ENCODE measurements around the gene DIO3.

Gene DIO3

GRCh38 chr14:101598571-101599233, 37.4 kb downstream of the DIO3 start:
- DNase-seq (ENCODE audit: low spot score): no peak

GRCh38 chr14:101599234-101599885, 38.1 kb downstream of the DIO3 start:
- DNase-seq (ENCODE audit: low spot score): no peak

- no peak for DNase-seq (ENCODE audit: low spot score)
Observed at GRCh38 chr14:101600336-101600890, 39.1 kb downstream of the DIO3 start.

- DNase-seq (ENCODE audit: low spot score): no peak
Observed at GRCh38 chr14:101600891-101601605, 39.8 kb downstream of the DIO3 start.

GRCh38 chr14:101601606-101602465, 40.5 kb downstream of the DIO3 start:
- no peak for DNase-seq (ENCODE audit: low spot score)

- DNase-seq (ENCODE audit: low spot score): no peak
Observed at GRCh38 chr14:101602466-101602840, 41.2 kb downstream of the DIO3 start.

GRCh38 chr14:101603096-101603495, 41.8 kb downstream of the DIO3 start:
- DNase-seq (ENCODE audit: low spot score): no peak

- DNase-seq (ENCODE audit: low spot score): no peak
Observed at GRCh38 chr14:101604228-101604934, 43.1 kb downstream of the DIO3 start.

- no peak for DNase-seq (ENCODE audit: low spot score)
Observed at GRCh38 chr14:101604935-101605780, 43.9 kb downstream of the DIO3 start.

- DNase-seq (ENCODE audit: low spot score): no peak
Observed at GRCh38 chr14:101605836-101606235, 44.5 kb downstream of the DIO3 start.

Data from RKO (cell line).